Osteoblast (primary cell): ENCODE results near the gene COG3. TPM values are rescaled to one million over a fixed set of nuclear protein-coding genes. Genes with fewer than 3 reads are reported as not detected.

ENCODE experiments used
- DNase-seq: peaks from one replicate; pipeline ENCODE4 v3.0.0; 2011; ENCODE audit warnings: low spot score, mixed read lengths; ENCODE audit not compliant: insufficient read length; ENCODE audit errors: missing footprints
- H2AFZ ChIP-seq: 2 replicates; pipeline ENCODE4 v1.6.0; 2011; ENCODE audit warnings: mild to moderate bottlenecking, low read length
- H3K27ac ChIP-seq: 2 replicates; pipeline ENCODE4 v1.5.1; 2011; ENCODE audit warnings: mild to moderate bottlenecking, low read depth, low read length, moderate library complexity
- H3K27me3 ChIP-seq: 2 replicates; pipeline ENCODE4 v1.6.0; 2012; ENCODE audit warnings: mild to moderate bottlenecking, control low read depth, inconsistent platforms, low read length, moderate library complexity; ENCODE audit not compliant: insufficient read depth
- H3K36me3 ChIP-seq: 2 replicates; pipeline ENCODE4 v1.5.1; 2011; ENCODE audit warnings: mild to moderate bottlenecking, low read length, control low read depth, moderate library complexity; ENCODE audit not compliant: insufficient read depth
- H3K4me1 ChIP-seq: 2 replicates; pipeline ENCODE4 v1.5.1; 2011; ENCODE audit warnings: mild to moderate bottlenecking, low read length, control low read depth, moderate library complexity; ENCODE audit not compliant: insufficient read depth
- H3K4me2 ChIP-seq: 2 replicates; pipeline ENCODE4 v1.6.0; 2011; ENCODE audit warnings: mild to moderate bottlenecking, low read length; ENCODE audit not compliant: insufficient read depth
- H3K4me3 ChIP-seq: fragments of 200-600 bp; sonication (generic); 3 replicates; pipeline ENCODE4 v1.5.1; 2012; ENCODE audit warnings: mild to moderate bottlenecking, low read length, inconsistent platforms; ENCODE audit not compliant: insufficient read depth
- H3K79me2 ChIP-seq: 2 replicates; pipeline ENCODE4 v1.6.0; 2012; ENCODE audit warnings: mild to moderate bottlenecking, low read length, control low read depth, inconsistent platforms; ENCODE audit not compliant: insufficient read depth
- H3K9me3 ChIP-seq: 2 replicates; pipeline ENCODE4 v1.5.1; 2011; ENCODE audit warnings: low read depth, low read length, control low read depth
- H4K20me1 ChIP-seq: 2 replicates; pipeline ENCODE4 v1.6.0; 2012; ENCODE audit warnings: mild to moderate bottlenecking, low read length, control low read depth; ENCODE audit not compliant: insufficient read depth
- CTCF ChIP-seq: IDR thresholded peaks from 2 replicates; pipeline ENCODE4 v1.5.1; 2011; ENCODE audit warnings: mild to moderate bottlenecking, low read depth, low read length, moderate library complexity; ENCODE audit errors: extremely low read depth
- total RNA-seq: library from RNA; depleted of rRNA; stranded (reverse); fragments of >200 nt; gene quantifications from 2 replicates; pipeline ENCODE4 v1.2.3, GENCODE V29; 2012

Gene COG3
- total RNA-seq, 1 donor, result 35.5 TPM

- Histone ChIP-seq H2AFZ (no peak overlapping the region), H3K27ac (no peak overlapping the region), H3K36me3 (peaks cover 54% of the 10 kb centered on the region), H3K4me2 (no peak overlapping the region), H3K4me3 (no peak overlapping the region), H3K4me1 (no peaks in the 10 kb centered on the region), H3K9me3 (no peaks in the 10 kb centered on the region), H3K79me2 (peaks cover 26% of the 10 kb centered on the region), H3K27me3 (no peaks in the 10 kb centered on the region), H4K20me1 (peaks cover 21% of the 10 kb centered on the region)
- no peak for TF ChIP-seq CTCF
- DNase-seq, result no peak
Observed at GRCh38 chr13:45506811-45507210, 42.1 kb downstream of the COG3 start.

GRCh38 chr13:45508776-45509175 is 44.0 kb downstream of the COG3 start:
- DNase-seq, result no peak
- peaks cover 11% of the 10 kb centered on the region for H4K20me1 ChIP-seq

GRCh38 chr13:45510672-45511071 is 45.9 kb downstream of the COG3 start:
- no peak overlapping the region for H3K4me3 ChIP-seq
- DNase-seq, result no peak
- no peak overlapping the region for H2AFZ ChIP-seq
- peaks cover 2% of the 10 kb centered on the region for H4K20me1 ChIP-seq
- H3K4me1 ChIP-seq, result no peaks in the 10 kb centered on the region
- peaks cover 3% of the 10 kb centered on the region for H3K79me2 ChIP-seq
- no peak overlapping the region for H3K4me2 ChIP-seq
- H3K36me3 ChIP-seq, result peaks cover 56% of the 10 kb centered on the region
- H3K27ac ChIP-seq, result no peak overlapping the region
- H3K9me3 ChIP-seq, result no peaks in the 10 kb centered on the region
- no peak for TF ChIP-seq CTCF
- H3K27me3 ChIP-seq, result no peaks in the 10 kb centered on the region

More at GRCh38 chr13:45508776-45509175, 44.0 kb downstream of the COG3 start:
- Histone ChIP-seq H3K4me1 (no peaks in the 10 kb centered on the region), H3K27me3 (no peaks in the 10 kb centered on the region), H3K27ac (no peak overlapping the region), H2AFZ (no peak overlapping the region), H3K4me2 (no peak overlapping the region), H3K4me3 (no peak overlapping the region), H3K36me3 (peaks cover 56% of the 10 kb centered on the region), H3K9me3 (no peaks in the 10 kb centered on the region), H3K79me2 (peaks cover 11% of the 10 kb centered on the region)
- TF ChIP-seq CTCF, result no peak

- TF ChIP-seq CTCF, result peak; percentile 90
- DNase-seq, result peak; percentile 90
- Histone ChIP-seq H3K27me3 (no peaks in the 10 kb centered on the region), H4K20me1 (peaks cover 2% of the 10 kb centered on the region), H2AFZ (no peak overlapping the region), H3K9me3 (no peaks in the 10 kb centered on the region), H3K36me3 (peaks cover 56% of the 10 kb centered on the region), H3K4me1 (no peaks in the 10 kb centered on the region), H3K4me3 (no peak overlapping the region), H3K27ac (no peak overlapping the region), H3K79me2 (no peaks in the 10 kb centered on the region), H3K4me2 (no peak overlapping the region)
Observed at GRCh38 chr13:45511310-45512097, 46.8 kb downstream of the COG3 start.
